ENCODE data around the gene KPNB1. TPM values are rescaled to one million over a fixed set of nuclear protein-coding genes. Genes with fewer than 3 reads are reported as not detected.

KPNB1 gene
- total and polyA plus RNA-seq, 2 experiments from 2014 or later = 59.5 to 423 TPM

- TF ChIP-seq EZH2phosphoT487 (IDR thresholded peaks at IDR 0.05; ENCODE audit: insufficient read depth, low read depth) = no peak
- TF ChIP-seq EZH2 (IDR thresholded peaks at IDR 0.05; ENCODE audit: insufficient read depth, poor library complexity, severe bottlenecking) = no peak
- no peaks in the 10 kb centered on the region for H3K9me3 ChIP-seq (ENCODE audit: low read depth)
- no peaks in the 10 kb centered on the region for H3K36me3 ChIP-seq (ENCODE audit: low read depth)
- in situ Hi-C loops (cut with MboI) = no loop called here
- no peak overlapping the region for H3K4me3 ChIP-seq
- DNase-seq = no peak
- peaks cover 70% of the 10 kb centered on the region for H3K27me3 ChIP-seq (replicated peaks; ENCODE audit: insufficient read depth)
- WGBS, 2 experiments (ENCODE audit: low coverage in 1 of 2, low lambda C conversion rate in 2 of 2, missing lambda C conversion rate in 2 of 2) = 68 to 74% methylated on average over 4 of the region's 4 CpGs
- H3K4me1 ChIP-seq (ENCODE audit: insufficient read depth) = no peaks in the 10 kb centered on the region
- no peaks in the 10 kb centered on the region for H3F3A ChIP-seq (ENCODE audit: insufficient read depth)
- no peak overlapping the region for H2AFZ ChIP-seq
- no peak overlapping the region for H3K27ac ChIP-seq
- H3K4me2 ChIP-seq (ENCODE audit: unreplicated experiment) = no peak overlapping the region
- H3K79me2 ChIP-seq (ENCODE audit: insufficient read depth) = no peaks in the 10 kb centered on the region
- no peak overlapping the region for H3K9ac ChIP-seq
- no peaks in the 10 kb centered on the region for H4K20me1 ChIP-seq (ENCODE audit: insufficient read depth)
- H3K9me2 ChIP-seq (ENCODE audit: insufficient read depth) = no peaks in the 10 kb centered on the region
These were observed 81.0 kb downstream of the KPNB1 start for GRCh38 chr17:47730681-47731080.

DNA sequence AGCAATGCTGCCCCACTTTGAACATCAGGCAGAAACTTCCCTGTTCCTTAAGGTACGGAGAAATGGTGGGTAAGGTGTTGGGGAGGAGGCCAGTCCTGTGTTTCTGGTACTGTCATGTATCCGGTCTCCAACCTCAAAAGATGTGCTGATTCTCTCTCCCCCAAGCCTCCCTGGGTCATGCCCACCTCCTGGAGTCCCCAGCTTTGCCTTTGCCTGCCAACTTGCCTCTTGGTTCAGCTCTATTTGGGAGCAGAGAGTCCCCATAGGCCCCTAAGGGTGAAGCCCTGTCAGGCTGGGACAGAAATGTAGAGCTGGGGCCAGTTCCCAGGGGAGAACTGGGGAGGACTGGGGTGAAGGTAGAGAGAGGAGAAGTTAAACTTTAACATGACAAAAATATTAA is 81.7 kb downstream of the KPNB1 start:
- no peaks in the 10 kb centered on the region for H3K9me3 ChIP-seq (ENCODE audit: low read depth)
- no peak overlapping the region for H2AFZ ChIP-seq
- DNase-seq = no peak
- no peaks in the 10 kb centered on the region for H3K4me1 ChIP-seq (ENCODE audit: insufficient read depth)
- H3F3A ChIP-seq (ENCODE audit: insufficient read depth) = no peaks in the 10 kb centered on the region
- no peak overlapping the region for H3K9ac ChIP-seq
- no peaks in the 10 kb centered on the region for H4K20me1 ChIP-seq (ENCODE audit: insufficient read depth)
- no peak overlapping the region for H3K27ac ChIP-seq
- no peaks in the 10 kb centered on the region for H3K79me2 ChIP-seq (ENCODE audit: insufficient read depth)
- WGBS, 2 experiments (ENCODE audit: low coverage in 1 of 2, low lambda C conversion rate in 2 of 2, missing lambda C conversion rate in 2 of 2) = 64% methylated on average over 2 of the region's 2 CpGs
- TF ChIP-seq EZH2 (IDR thresholded peaks at IDR 0.05; ENCODE audit: insufficient read depth, poor library complexity, severe bottlenecking) = no peak
- no peaks in the 10 kb centered on the region for H3K9me2 ChIP-seq (ENCODE audit: insufficient read depth)
- in situ Hi-C loops (cut with MboI) = no loop called here
- H3K4me3 ChIP-seq = no peak overlapping the region
- H3K27me3 ChIP-seq (replicated peaks; ENCODE audit: insufficient read depth) = peaks cover 65% of the 10 kb centered on the region
- H3K36me3 ChIP-seq (ENCODE audit: low read depth) = no peaks in the 10 kb centered on the region
- no peak overlapping the region for H3K4me2 ChIP-seq (ENCODE audit: unreplicated experiment)

GRCh38 chr17:47732399-47733046 is 82.8 kb downstream of the KPNB1 start:
- H3K4me1 ChIP-seq (ENCODE audit: insufficient read depth) = no peaks in the 10 kb centered on the region
- no peak overlapping the region for H2AFZ ChIP-seq
- no peaks in the 10 kb centered on the region for H3K9me3 ChIP-seq (ENCODE audit: low read depth)
- WGBS, 2 experiments (ENCODE audit: low coverage in 1 of 2, low lambda C conversion rate in 2 of 2, missing lambda C conversion rate in 2 of 2) = 18 to 23% methylated on average over 12 of the region's 12 CpGs
- H3F3A ChIP-seq (ENCODE audit: insufficient read depth) = no peaks in the 10 kb centered on the region
- no peak overlapping the region for H3K27ac ChIP-seq
- H3K9ac ChIP-seq = no peak overlapping the region
- H4K20me1 ChIP-seq (ENCODE audit: insufficient read depth) = no peaks in the 10 kb centered on the region
- 0 out of 2 replicates have a peak overlapping the region, but pooled peaks have one; percentile 27 for H3K4me3 ChIP-seq
- H3K4me2 ChIP-seq (ENCODE audit: unreplicated experiment) = no peak overlapping the region
- H3K9me2 ChIP-seq (ENCODE audit: insufficient read depth) = no peaks in the 10 kb centered on the region
- H3K79me2 ChIP-seq (ENCODE audit: insufficient read depth) = no peaks in the 10 kb centered on the region
- in situ Hi-C loops (cut with MboI) = no loop called here
- H3K27me3 ChIP-seq (replicated peaks; ENCODE audit: insufficient read depth) = peaks cover 65% of the 10 kb centered on the region
- no peak for DNase-seq
- TF ChIP-seq EZH2 (IDR thresholded peaks at IDR 0.05; ENCODE audit: insufficient read depth, poor library complexity, severe bottlenecking) = no peak
- no peak for TF ChIP-seq EZH2phosphoT487 (IDR thresholded peaks at IDR 0.05; ENCODE audit: insufficient read depth, low read depth)
- no peaks in the 10 kb centered on the region for H3K36me3 ChIP-seq (ENCODE audit: low read depth)

GRCh38 chr17:47733047-47733673 is 83.4 kb downstream of the KPNB1 start, which contains the start of gene TBX21:
Gene TBX21 (plus strand): TSS chr17:47733236. CDS start chr17:47733455, 219 bp downstream.
- Histone ChIP-seq H3F3A (ENCODE audit: insufficient read depth) (no peaks in the 10 kb centered on the region), H3K27me3 (replicated peaks; ENCODE audit: insufficient read depth) (peaks cover 65% of the 10 kb centered on the region), H3K4me1 (ENCODE audit: insufficient read depth) (no peaks in the 10 kb centered on the region), H3K4me2 (ENCODE audit: unreplicated experiment) (peak within 1 kb of the TSS; percentile 9), H3K9me3 (ENCODE audit: low read depth) (no peaks in the 10 kb centered on the region), H3K9me2 (ENCODE audit: insufficient read depth) (no peaks in the 10 kb centered on the region), H2AFZ (peak within 1 kb of the TSS; percentile 26; the same call in 1 of the 2 replicates), H4K20me1 (ENCODE audit: insufficient read depth) (no peaks in the 10 kb centered on the region), H3K9ac (no peak within 1 kb of the TSS), H3K36me3 (ENCODE audit: low read depth) (no peaks in the 10 kb centered on the region), H3K79me2 (ENCODE audit: insufficient read depth) (no peaks in the 10 kb centered on the region), H3K27ac (no peak within 1 kb of the TSS), H3K4me3 (peak within 1 kb of the TSS; percentile 27; the same call in 1 of the 2 replicates)
- WGBS, 2 experiments (ENCODE audit: low coverage in 1 of 2, low lambda C conversion rate in 2 of 2, missing lambda C conversion rate in 2 of 2) = 1 to 4% methylated on average over 35 to 49 of the region's 73 CpGs
- TF ChIP-seq EZH2phosphoT487 (IDR thresholded peaks at IDR 0.05; ENCODE audit: insufficient read depth, low read depth) (no peak), EZH2 (IDR thresholded peaks at IDR 0.05; ENCODE audit: insufficient read depth, poor library complexity, severe bottlenecking) (no peak)
- DNase-seq = peak; percentile 56
- in situ Hi-C loops (cut with MboI) = no loop called here
